Smooth muscle cell (in vitro differentiated cells): ENCODE measurements around the gene TRMT61A. TPM values are rescaled to one million over a fixed set of nuclear protein-coding genes. Genes with fewer than 3 reads are reported as not detected.

ENCODE experiments used
- DNase-seq: peaks from one replicate; lab custom pipeline; 2025; ENCODE audit not compliant: unreplicated experiment; lab: John Stamatoyannopoulos, UW
- H2AFZ ChIP-seq: fragments of 200-600 bp; sonication (generic); 2 replicates; pipeline ENCODE4 v1.6.0; 2016; ENCODE audit warnings: antibody characterized with exemption, low read depth, mild to moderate bottlenecking
- H3F3A ChIP-seq: fragments of 200-600 bp; sonication (generic); 2 replicates; pipeline ENCODE4 v1.6.0; 2017; ENCODE audit warnings: antibody characterized with exemption, low read depth
- H3K27ac ChIP-seq: fragments of 200-600 bp; sonication (generic); 2 replicates; pipeline ENCODE4 v1.5.1; 2016; ENCODE audit warnings: low read depth, mild to moderate bottlenecking
- H3K27me3 ChIP-seq: fragments of 200-600 bp; sonication (generic); 2 replicates; pipeline ENCODE4 v1.6.1; 2016; ENCODE audit warnings: low read depth, mild to moderate bottlenecking
- H3K36me3 ChIP-seq: fragments of 200-600 bp; sonication (generic); 2 replicates; pipeline ENCODE4 v1.5.1; 2016; ENCODE audit warnings: low read depth
- H3K4me1 ChIP-seq: fragments of 200-600 bp; sonication (generic); 2 replicates; pipeline ENCODE4 v1.5.1; 2016; ENCODE audit warnings: low read depth
- H3K4me2 ChIP-seq: fragments of 200-600 bp; sonication (generic); 2 replicates; pipeline ENCODE4 v1.6.0; 2016; ENCODE audit warnings: mild to moderate bottlenecking
- H3K4me3 ChIP-seq: fragments of 200-600 bp; sonication (generic); 2 replicates; pipeline ENCODE4 v1.5.1; 2016; ENCODE audit warnings: mild to moderate bottlenecking
- H3K79me2 ChIP-seq: fragments of 200-600 bp; sonication (generic); 2 replicates; pipeline ENCODE4 v1.6.0; 2016; ENCODE audit warnings: low read depth, mild to moderate bottlenecking
- H3K9ac ChIP-seq: fragments of 200-600 bp; sonication (generic); 2 replicates; pipeline ENCODE4 v1.6.0; 2016; ENCODE audit warnings: low read depth
- H3K9me3 ChIP-seq: fragments of 200-600 bp; sonication (generic); replicated peaks from 2 replicates; pipeline ENCODE4 v1.5.1; 2016; ENCODE audit warnings: low read depth
- H4K20me1 ChIP-seq: fragments of 200-600 bp; sonication (generic); 2 replicates; pipeline ENCODE4 v1.6.0; 2016; ENCODE audit warnings: low read depth
- CTCF ChIP-seq: fragments of 200-600 bp; sonication (generic); IDR thresholded peaks from 2 replicates; pipeline ENCODE4 v1.5.1; 2017; ENCODE audit warnings: borderline replicate concordance, mild to moderate bottlenecking, antibody characterized with exemption; ENCODE audit not compliant: insufficient read depth, poor library complexity, severe bottlenecking
- WGBS: methylation state at CpG from one replicate; pipeline ENCODE4 v1.1.7; 2016; ENCODE audit warnings: low lambda C conversion rate; 5-methylcytosine and 5-hydroxymethylcytosine counted together
- polyA plus RNA-seq: library from polyadenylated mRNA; unstranded; fragments of >200 nt; fragmentation: Nextera tagmentation; extraction: Ambion mirVana; gene quantifications from 2 replicates; pipeline ENCODE4 v1.2.1, GENCODE V29; 2016
- total RNA-seq: library from RNA; depleted of rRNA; stranded (reverse); fragments of >200 nt; gene quantifications from 2 replicates; pipeline ENCODE4 v1.2.3, GENCODE V29; 2014

The TRMT61A gene
- total and polyA plus RNA-seq, 2 experiments from 2014 or later: 3.7 to 6.7 TPM

DNA sequence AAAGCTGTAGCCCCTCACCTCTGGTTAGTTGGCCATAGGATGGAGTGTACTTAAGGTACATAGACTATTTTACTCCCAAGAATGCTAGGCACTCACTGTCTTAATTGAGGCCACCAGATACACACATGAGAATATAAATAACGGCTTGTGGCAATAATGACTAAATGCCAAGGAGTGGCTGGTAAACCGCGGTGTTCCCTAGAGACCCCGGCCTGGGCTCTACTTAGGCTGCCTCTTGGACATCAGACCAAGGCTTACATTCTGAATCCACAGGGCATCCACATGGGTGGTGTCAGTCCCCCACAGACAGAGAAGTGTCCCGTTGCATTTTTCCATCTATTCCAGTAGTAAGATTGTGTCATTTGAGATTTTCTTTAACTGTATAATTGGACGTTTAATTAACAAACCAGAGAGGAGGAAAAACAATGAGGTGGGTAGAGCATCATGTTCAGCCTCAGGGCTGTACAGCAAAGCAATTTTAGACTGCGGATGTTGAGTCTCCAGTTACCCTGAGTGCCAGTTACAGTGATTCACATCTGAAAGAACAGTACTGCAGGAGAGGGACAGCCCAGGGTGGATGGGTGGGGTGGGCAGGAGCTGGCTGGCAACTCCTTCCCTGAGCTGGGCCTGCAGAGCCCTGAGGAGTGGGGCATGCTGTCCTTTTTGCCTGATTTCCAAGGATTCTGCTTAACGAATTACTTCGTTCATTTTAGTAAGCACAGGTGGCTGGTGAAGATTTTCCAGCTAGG is 26.9 kb upstream of the TRMT61A start:
- no peak for DNase-seq
- 94% methylated on average over 9 of the region's 9 CpGs for WGBS
- H3K9me3 ChIP-seq: no peaks in the 10 kb centered on the region
- no peak for TF ChIP-seq CTCF
- H3F3A ChIP-seq: peaks cover 9% of the 10 kb centered on the region
- no peaks in the 10 kb centered on the region for H3K79me2 ChIP-seq
- no peak overlapping the region for H2AFZ ChIP-seq
- no peak overlapping the region for H3K4me3 ChIP-seq
- peaks cover 35% of the 10 kb centered on the region for H4K20me1 ChIP-seq
- H3K4me1 ChIP-seq: no peaks in the 10 kb centered on the region
- H3K9ac ChIP-seq: no peak overlapping the region
- H3K27me3 ChIP-seq: no peaks in the 10 kb centered on the region
- H3K27ac ChIP-seq: no peak overlapping the region
- peaks cover 7% of the 10 kb centered on the region for H3K36me3 ChIP-seq
- no peak overlapping the region for H3K4me2 ChIP-seq

- no peak overlapping the region for H3K27ac ChIP-seq
- H3K36me3 ChIP-seq: peaks cover 3% of the 10 kb centered on the region
- no peak for TF ChIP-seq CTCF
- WGBS: 98% methylated on average over 18 of the region's 18 CpGs
- peaks cover 5% of the 10 kb centered on the region for H3F3A ChIP-seq
- H3K79me2 ChIP-seq: no peaks in the 10 kb centered on the region
- H2AFZ ChIP-seq: no peak overlapping the region
- no peaks in the 10 kb centered on the region for H3K27me3 ChIP-seq
- peaks cover 32% of the 10 kb centered on the region for H4K20me1 ChIP-seq
- H3K9ac ChIP-seq: no peak overlapping the region
- H3K4me3 ChIP-seq: no peak overlapping the region
- no peaks in the 10 kb centered on the region for H3K9me3 ChIP-seq
- DNase-seq: no peak
- H3K4me1 ChIP-seq: no peaks in the 10 kb centered on the region
- H3K4me2 ChIP-seq: no peak overlapping the region
Observed at GRCh38 chr14:103502877-103503276, 26.1 kb upstream of the TRMT61A start.

DNA sequence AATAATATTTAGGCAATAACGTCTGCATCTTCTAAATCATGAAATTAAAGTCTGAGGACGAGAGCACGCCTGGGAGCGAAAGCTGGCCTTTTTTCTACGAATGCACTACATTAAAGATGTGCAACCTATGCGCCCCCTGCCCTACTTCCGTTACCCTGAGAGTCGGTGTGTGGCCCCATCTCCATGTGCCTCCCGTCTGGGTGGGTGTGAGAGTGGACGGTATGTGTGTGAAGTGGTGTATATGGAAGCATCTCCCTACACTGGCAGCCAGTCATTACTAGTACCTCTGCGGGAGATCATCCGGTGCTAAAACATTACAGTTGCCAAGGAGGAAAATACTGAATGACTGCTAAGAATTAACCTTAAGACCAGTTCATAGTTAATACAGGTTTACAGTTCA is 25.7 kb upstream of the TRMT61A start:
- H3K36me3 ChIP-seq: peaks cover 3% of the 10 kb centered on the region
- H3F3A ChIP-seq: peaks cover 5% of the 10 kb centered on the region
- no peak overlapping the region for H2AFZ ChIP-seq
- no peaks in the 10 kb centered on the region for H3K4me1 ChIP-seq
- DNase-seq: no peak
- H3K27me3 ChIP-seq: no peaks in the 10 kb centered on the region
- H4K20me1 ChIP-seq: peaks cover 32% of the 10 kb centered on the region
- WGBS: 97% methylated on average over 12 of the region's 12 CpGs
- H3K4me3 ChIP-seq: no peak overlapping the region
- no peak overlapping the region for H3K9ac ChIP-seq
- H3K9me3 ChIP-seq: no peaks in the 10 kb centered on the region
- H3K4me2 ChIP-seq: no peak overlapping the region
- H3K79me2 ChIP-seq: no peaks in the 10 kb centered on the region
- TF ChIP-seq CTCF: no peak
- H3K27ac ChIP-seq: no peak overlapping the region
